HG03103 (cell line): ENCODE measurements around the gene HSPB1.
"Not testable (repeated sequence)": the region's sequence is repeated elsewhere in the genome, so short reads cannot be mapped to it uniquely, and the experiment has no call there.

Source experiments
- ATAC-seq: cut with Tn5 transposase; IDR thresholded peaks from one replicate; pipeline ENCODE4 v1.9.1; 2021; ENCODE audit warnings: low read depth; ENCODE audit not compliant: unreplicated experiment

HSPB1 gene

GRCh38 chr7:76281006-76281705 lies 21.3 kb upstream of the HSPB1 start:
- ATAC-seq, result no peak

GRCh38 chr7:76281706-76282343 lies 20.6 kb upstream of the HSPB1 start:
- ATAC-seq, result no peak

DNA sequence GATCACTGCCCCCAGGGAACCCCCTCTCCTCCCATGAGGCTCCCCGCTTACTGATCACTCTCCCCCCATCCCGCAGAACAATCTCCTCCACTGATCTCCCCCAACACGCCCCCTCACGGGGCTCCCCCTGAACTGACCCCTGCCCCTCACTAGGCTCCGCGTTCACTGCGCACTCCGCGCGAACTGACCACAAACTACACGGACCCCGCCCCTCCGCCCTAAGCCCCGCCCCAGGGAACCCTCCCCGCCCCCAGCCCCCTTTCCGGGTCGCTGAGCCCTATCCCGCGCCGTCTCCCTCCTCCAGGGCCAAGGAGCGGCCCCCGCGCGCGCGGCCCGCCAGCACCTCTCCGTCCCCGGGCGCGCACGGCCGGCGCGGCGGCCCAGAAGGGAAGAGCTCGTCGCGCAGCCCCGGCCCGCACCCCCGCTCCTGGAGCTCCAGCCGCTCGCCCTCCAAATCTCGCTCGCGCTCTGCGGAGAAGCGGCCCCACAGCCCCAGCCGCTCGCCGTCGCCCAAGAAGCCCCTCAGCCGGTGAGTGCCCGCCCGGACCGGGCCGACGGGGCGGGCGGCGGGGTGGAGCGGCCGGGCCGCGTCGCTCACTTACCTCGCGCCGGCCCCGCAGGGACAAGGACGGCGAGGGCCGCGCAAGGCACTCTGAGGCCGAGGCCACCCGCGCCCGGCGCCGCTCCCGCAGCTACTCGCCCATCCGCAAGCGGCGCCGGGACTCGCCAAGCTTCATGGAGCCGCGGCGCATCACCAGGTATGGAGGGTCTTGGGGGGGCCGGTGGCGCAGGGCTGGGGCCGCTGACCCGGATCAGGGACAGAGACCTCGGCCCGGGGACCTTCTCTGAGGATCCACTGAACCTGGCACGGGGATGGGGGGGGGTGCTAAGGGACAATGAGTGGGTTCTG lies 19.9 kb upstream of the HSPB1 start:
- ATAC-seq, result no peak

DNA sequence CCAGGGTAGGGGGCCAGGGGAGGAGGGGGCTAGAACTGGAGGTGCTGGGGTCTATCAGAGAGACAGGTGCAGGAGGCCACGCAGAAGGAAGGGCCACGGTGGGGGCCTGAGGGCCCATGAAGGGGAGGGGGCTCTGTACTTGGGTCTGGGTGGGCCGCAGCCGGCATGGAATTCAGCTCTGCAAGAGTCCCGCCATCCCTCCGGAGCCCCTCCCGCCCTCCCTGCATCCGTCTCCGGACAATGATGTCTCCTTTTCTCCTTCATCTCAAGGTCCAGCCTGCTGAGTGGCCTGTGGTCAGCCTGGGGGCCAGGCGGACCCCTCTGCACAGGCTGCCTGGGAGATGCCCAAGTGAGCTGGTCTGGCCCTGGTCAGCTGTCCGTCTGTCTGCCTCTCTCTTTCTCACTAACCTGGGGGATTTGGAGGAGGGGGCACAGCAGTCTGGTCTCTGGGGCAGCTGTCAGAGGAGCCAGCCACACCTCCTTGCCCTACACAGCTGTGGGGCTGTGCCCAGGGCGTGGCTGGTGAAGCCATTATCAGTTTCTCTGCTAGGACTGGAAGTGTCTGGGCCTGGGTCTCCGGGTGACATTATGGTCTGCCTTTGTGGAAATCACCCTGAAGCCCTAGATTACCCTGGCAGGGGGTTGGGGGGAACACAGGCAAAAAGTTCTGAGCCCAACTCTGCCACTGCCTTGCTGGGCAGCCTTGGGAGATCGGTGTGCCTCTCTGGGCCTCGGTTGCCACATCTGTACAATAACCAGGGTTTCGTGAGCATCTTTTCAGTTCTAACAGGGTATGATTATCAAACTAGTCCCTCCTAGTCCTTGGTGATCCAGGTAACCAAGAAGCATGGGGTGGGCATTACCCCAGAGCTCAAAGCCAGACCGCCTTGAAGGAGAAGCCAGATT lies 19.0 kb upstream of the HSPB1 start:
- ATAC-seq, result no peak

GRCh38 chr7:76285604-76286374 lies 16.7 kb upstream of the HSPB1 start:
- no peak for ATAC-seq

DNA sequence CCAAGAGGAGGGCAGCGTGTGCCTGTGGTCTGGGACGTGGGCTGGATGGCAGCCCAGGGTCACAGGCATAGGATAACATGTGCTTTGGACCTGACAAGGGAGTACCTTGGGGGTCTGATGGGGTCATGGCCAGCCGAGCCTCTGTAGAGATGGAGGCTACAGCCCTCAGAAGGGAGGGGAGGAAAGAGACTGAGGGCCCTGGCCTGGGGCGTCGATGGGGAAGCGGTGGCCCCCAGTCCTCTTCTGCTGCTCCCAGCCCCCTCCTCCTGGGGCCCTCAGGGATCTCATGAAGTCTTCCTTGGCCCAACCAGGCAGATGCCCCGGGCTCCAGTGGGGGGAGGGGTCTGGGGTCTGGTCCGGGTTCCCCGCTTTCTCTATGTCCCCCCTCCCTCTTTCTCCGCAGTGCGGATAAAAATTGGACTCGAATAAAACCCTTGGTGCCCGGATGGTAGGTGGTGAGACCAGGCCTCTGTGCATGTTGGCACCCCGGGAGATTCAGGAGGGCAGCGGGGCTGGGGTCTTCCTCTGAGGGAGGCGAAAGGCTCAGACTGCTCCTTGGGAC lies 15.6 kb upstream of the HSPB1 start:
- no peak for ATAC-seq

DNA sequence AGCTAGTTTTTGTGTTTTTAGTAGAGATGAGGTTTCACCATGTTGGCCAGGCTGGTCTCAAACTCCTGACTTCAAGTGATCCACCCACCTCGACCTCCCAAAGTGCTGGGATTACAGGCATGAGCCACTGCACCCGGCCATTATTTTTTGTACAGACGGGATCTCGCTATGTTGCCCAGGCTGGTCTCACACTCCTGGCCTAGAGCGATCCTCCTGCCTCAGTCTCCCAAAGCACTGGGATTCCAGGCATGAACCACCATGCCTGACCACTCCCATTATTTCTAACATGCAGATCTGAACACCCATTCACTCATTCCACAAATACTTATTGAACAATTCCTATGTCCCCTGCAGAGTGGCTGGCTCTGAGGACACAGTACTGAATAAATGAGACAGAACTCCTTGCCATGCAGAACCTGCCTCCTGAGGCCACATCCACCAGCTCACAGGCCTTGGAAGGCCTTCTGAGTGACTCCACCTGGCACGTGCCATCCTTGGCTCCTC lies 11.6 kb upstream of the HSPB1 start:
- not testable (repeated sequence) for ATAC-seq

- peak; percentile 62 for ATAC-seq
These were observed 10.9 kb upstream of the HSPB1 start for GRCh38 chr7:76291351-76292212.

DNA sequence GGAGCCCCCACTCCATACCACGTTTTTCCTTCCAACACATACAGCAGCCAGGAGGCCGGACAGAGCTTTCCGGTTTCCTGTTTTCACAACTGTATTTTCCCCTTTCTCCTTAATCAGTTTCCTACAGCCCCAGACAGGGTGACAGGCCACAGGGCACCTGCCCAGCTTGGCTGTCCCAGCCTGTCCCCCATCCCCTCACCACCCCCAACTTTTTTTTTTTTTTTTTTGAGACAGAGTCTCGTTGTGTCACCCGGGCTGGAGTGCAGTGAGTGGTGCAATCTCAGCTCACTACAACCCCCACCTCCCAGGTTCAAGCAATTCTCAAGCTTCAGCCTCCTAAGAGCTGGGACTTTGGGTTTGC lies 10.3 kb upstream of the HSPB1 start:
- ATAC-seq, result no peak

- not testable (repeated sequence) for ATAC-seq
These were observed 9.6 kb upstream of the HSPB1 start for GRCh38 chr7:76292911-76293310.

DNA sequence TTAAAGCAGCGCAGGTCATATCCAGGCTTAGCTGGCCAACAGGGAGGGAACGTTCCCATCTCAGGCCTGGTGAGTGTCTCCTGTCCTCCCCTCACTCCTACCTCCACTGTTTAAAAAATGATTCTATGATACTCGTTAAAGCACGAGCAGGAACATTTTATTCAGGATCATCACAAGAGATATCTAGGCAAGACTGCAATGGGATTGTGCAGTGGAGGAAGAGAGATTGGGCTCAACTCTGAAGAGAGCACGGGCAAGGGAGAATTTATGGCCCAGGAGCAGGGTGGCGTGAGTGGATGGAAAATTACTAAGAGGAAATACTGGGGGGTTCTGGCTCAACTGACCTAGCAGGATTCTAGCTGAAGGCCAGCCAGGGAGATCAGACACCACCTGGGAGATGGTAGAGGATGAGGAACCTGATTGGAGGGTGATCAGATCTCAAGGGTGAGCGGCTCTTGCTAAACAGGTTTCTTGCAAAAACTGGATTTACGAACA lies 9.0 kb upstream of the HSPB1 start:
- no peak for ATAC-seq

GRCh38 chr7:76294344-76295024 lies 8.0 kb upstream of the HSPB1 start:
- no peak for ATAC-seq

DNA sequence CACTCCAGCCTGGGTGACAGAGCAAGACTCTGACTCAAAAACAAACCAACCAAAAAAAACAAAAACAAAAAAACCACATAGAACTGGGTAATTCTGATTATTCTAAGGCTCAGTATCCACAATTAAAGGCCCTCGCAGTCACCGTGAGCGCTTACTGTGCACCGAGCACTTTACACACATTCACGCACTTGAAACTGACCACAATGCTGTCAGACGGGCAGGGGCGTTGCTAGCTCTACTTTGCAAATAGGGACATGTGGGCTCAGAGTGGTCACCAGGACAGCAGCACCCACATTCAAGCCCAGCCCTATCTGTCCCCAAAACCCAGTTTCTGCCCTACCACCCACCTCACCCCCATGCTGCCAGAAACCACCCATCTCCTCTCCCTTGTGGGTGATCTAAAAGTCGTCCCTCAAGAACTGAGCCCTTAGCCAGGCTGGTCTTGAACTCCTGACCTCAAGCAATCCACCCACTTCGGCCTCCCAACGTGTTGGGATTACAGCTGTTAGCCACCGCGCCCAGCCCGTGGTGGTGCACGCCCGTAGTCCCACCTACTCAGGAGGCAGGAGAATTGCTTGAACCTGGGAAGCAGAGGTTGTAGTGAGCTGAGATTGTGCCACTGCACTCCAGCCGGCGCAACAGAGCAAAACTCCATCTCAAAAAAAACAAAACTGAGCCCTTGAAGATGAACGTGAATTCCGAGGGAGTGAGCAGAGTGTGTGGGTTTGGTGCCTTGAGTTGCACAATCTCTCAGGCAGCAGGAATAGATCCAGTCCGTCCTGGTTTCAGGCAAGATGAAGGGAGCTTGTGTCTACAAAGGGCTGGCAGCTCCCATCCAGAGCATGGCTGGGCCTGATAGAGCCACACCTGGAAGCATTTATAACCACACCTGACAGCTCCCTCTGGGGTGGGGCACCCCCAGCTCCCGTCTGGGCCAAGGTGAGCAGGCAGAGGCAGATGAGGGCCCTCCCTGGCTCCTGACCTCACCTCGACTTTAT lies 5.4 kb upstream of the HSPB1 start:
- no peak for ATAC-seq

DNA sequence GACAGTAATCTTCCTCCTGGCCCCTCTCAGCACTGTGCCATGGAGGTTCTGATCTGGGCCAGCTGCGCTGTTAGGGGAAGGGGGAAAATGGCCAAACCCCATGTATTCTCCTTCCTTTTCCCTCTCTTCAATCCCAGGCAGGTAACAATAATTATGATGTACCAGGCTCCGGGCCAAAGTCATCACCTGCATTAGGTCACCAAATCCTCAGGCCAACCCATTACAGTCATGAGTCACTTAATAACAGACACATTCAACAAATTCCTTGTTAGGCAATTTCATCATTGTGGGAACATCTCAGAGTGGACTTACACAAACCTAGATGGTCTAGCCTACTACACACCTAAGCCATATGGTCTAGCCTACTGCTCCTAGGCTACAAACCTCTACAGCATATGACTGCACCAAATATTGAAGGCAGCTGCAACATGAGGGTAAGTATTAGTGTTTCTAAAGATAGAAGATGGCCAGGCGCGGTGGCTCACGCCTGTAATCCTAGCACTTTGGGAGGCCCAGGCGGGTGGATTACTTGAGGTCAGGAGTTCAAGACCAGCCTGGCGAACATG lies 2.2 kb upstream of the HSPB1 start:
- ATAC-seq, result no peak

DNA sequence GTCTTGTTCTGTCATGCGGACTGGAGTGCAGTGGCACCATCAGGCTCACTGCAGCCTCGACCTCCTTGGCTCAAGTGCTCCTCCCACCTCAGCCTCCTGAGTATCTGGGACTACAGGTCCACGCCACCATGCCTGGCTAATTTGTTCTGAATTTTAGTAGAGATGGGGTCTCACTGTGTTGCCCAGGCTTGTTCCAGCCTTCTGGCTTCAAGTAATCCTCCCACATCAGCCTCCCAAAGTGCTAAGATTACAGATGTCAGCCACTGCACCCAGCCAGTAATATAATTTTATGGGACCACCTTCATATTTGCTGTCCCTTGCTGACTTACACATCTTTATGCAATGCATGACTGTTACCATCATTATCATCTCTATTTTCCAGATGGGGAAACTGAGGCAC lies 1.5 kb upstream of the HSPB1 start:
- no peak for ATAC-seq
